IMR-90 (cell line): Measurements from ENCODE around the gene RUNX2.

Experiments used
- BHLHE40 ChIP-seq: fragments of 150-350 bp; IDR thresholded peaks from 2 replicates; pipeline ENCODE4 v1.6.1; 2016; ENCODE audit warnings: mild to moderate bottlenecking, low read depth, low read length
- CEBPB ChIP-seq: IDR thresholded peaks from 2 replicates; pipeline ENCODE4 v1.6.1; 2012; ENCODE audit warnings: low read depth, low read length, improper control_type of control experiment
- CHD1 ChIP-seq: IDR thresholded peaks from 2 replicates; pipeline ENCODE4 v1.6.1; 2012; ENCODE audit warnings: low read depth, low read length, improper control_type of control experiment
- CTCF ChIP-seq: conservative IDR thresholded peaks from 2 replicates; pipeline ENCODE4 v1.5.1; 2012; ENCODE audit warnings: mild to moderate bottlenecking, low read depth, low read length, improper control_type of control experiment
- FOS ChIP-seq: fragments of 150-350 bp; IDR thresholded peaks from 2 replicates; pipeline ENCODE4 v1.6.1; 2016; ENCODE audit warnings: low read depth, low read length
- MAFK ChIP-seq: IDR thresholded peaks from 2 replicates; pipeline ENCODE4 v1.6.1; 2012; ENCODE audit warnings: low read depth, low read length, improper control_type of control experiment
- MXI1 ChIP-seq: IDR thresholded peaks from 2 replicates; pipeline ENCODE4 v1.6.1; 2012; ENCODE audit warnings: low read depth, mild to moderate bottlenecking, low read length, moderate library complexity, borderline replicate concordance
- POLR2A ChIP-seq: IDR thresholded peaks from 2 replicates; pipeline ENCODE4 v1.6.1; 2012; ENCODE audit warnings: mild to moderate bottlenecking, low read depth, low read length
- RCOR1 ChIP-seq: IDR thresholded peaks from 2 replicates; pipeline ENCODE4 v1.6.1; 2012; ENCODE audit warnings: mild to moderate bottlenecking, low read length, improper control_type of control experiment; ENCODE audit not compliant: insufficient replicate concordance
- RFX5 ChIP-seq: IDR thresholded peaks from 2 replicates; pipeline ENCODE4 v1.8.0; 2012; ENCODE audit warnings: low read depth, mild to moderate bottlenecking, low read length, moderate library complexity
- SMC3 ChIP-seq: fragments of 150-350 bp; IDR thresholded peaks from 2 replicates; pipeline ENCODE4 v1.6.1; 2016; ENCODE audit warnings: low read depth, mild to moderate bottlenecking, antibody characterized with exemption, low read length, moderate library complexity
- USF2 ChIP-seq: fragments of 150-350 bp; IDR thresholded peaks from 2 replicates; pipeline ENCODE4 v1.6.1; 2017; ENCODE audit warnings: mild to moderate bottlenecking, antibody characterized with exemption, low read length, low read depth

GRCh38 chr6:45382391-45382790 is 54.3 kb downstream of the RUNX2 start:
- TF ChIP-seq MXI1 (no peak), CTCF (no peak), POLR2A (no peak), CEBPB (no peak), USF2 (no peak), MAFK (no peak), BHLHE40 (no peak), FOS (no peak), RFX5 (no peak), CHD1 (no peak), SMC3 (no peak), RCOR1 (no peak)
